ENCODE measurements around the gene SPON2. TPM values are rescaled to one million over a fixed set of nuclear protein-coding genes. Genes with fewer than 3 reads are reported as not detected.

The SPON2 gene
- polyA plus RNA-seq, 1 donor (not counting 4 experiments of a cell fraction or from before 2014, with no cell fraction given), result 3.3 TPM

- Histone ChIP-seq H4K20me1 (ENCODE audit: control insufficient read depth, extremely low read depth, insufficient read depth, low read length) (no peaks in the 10 kb centered on the region), H3K27me3 (ENCODE audit: control insufficient read depth, extremely low read depth, insufficient read depth, low read length) (peaks cover 7% of the 10 kb centered on the region), H3K79me2 (ENCODE audit: control insufficient read depth, insufficient read depth, low read length) (no peaks in the 10 kb centered on the region), H3K4me1 (ENCODE audit: control insufficient read depth, extremely low read depth, insufficient read depth, low read length) (peaks cover 3% of the 10 kb centered on the region), H3K9ac (ENCODE audit: control insufficient read depth, extremely low read depth, insufficient read depth, low read length) (no peak overlapping the region), H3K9me3 (ENCODE audit: control insufficient read depth, low read depth, low read length) (no peaks in the 10 kb centered on the region), H3K36me3 (ENCODE audit: control insufficient read depth in 2 of 2, extremely low read depth in 1 of 2, insufficient read depth in 2 of 2, low read length in 2 of 2) (no peaks in the 10 kb centered on the region), H3K4me2 (ENCODE audit: control insufficient read depth, extremely low read depth, insufficient read depth, low read depth, low read length) (no peak overlapping the region), H3K27ac (ENCODE audit: control insufficient read depth, insufficient read depth, low read length) (no peak overlapping the region), H3K4me3 (ENCODE audit: control insufficient read depth in 2 of 3, extremely low read depth in 1 of 3, insufficient read depth in 2 of 3, low read depth in 1 of 3, low read length in 3 of 3) (no peak overlapping the region), H2AFZ (ENCODE audit: control insufficient read depth, low read length) (no peak overlapping the region), H3K9me1 (ENCODE audit: control insufficient read depth, extremely low read depth, insufficient read depth, low read length) (no peaks in the 10 kb centered on the region)
- no peak for DNase-seq (ENCODE audit: low read depth, low spot score)
- TF ChIP-seq CTCF (optimal IDR thresholded peaks at IDR 0.05 in 1 of 3, IDR thresholded peaks at IDR 0.05 in 1 of 3, conservative IDR thresholded peaks at IDR 0.05 in 1 of 3; ENCODE audit: extremely low read depth in 1 of 3, insufficient read depth in 2 of 3, low read length in 3 of 3), result no peak
- TF ChIP-seq EZH2 (IDR thresholded peaks at IDR 0.05; ENCODE audit: low read length), result no peak
- no peak for FAIRE-seq
- dilution Hi-C loops (cut with MboI; ENCODE audit: extremely low pct_ligation_motif_present, low sequenced_read_pairs), result no loop called here
Measured at GRCh38 chr4:1204286-1204827, 32.0 kb upstream of the SPON2 start.

GRCh38 chr4:1203026-1203616, 30.7 kb upstream of the SPON2 start:
- H3K9ac ChIP-seq (ENCODE audit: control insufficient read depth, extremely low read depth, insufficient read depth, low read length), result no peak overlapping the region
- H3K4me2 ChIP-seq (ENCODE audit: control insufficient read depth, extremely low read depth, insufficient read depth, low read depth, low read length), result no peak overlapping the region
- no peak overlapping the region for H2AFZ ChIP-seq (ENCODE audit: control insufficient read depth, low read length)
- H3K27me3 ChIP-seq (ENCODE audit: control insufficient read depth, extremely low read depth, insufficient read depth, low read length), result peaks cover 7% of the 10 kb centered on the region
- H3K79me2 ChIP-seq (ENCODE audit: control insufficient read depth, insufficient read depth, low read length), result no peaks in the 10 kb centered on the region
- DNase-seq (ENCODE audit: low read depth, low spot score), result no peak
- H3K4me1 ChIP-seq (ENCODE audit: control insufficient read depth, extremely low read depth, insufficient read depth, low read length), result no peaks in the 10 kb centered on the region
- no peaks in the 10 kb centered on the region for H4K20me1 ChIP-seq (ENCODE audit: control insufficient read depth, extremely low read depth, insufficient read depth, low read length)
- H3K4me3 ChIP-seq (ENCODE audit: control insufficient read depth in 2 of 3, extremely low read depth in 1 of 3, insufficient read depth in 2 of 3, low read depth in 1 of 3, low read length in 3 of 3), result no peak overlapping the region
- dilution Hi-C loops (cut with MboI; ENCODE audit: extremely low pct_ligation_motif_present, low sequenced_read_pairs), result no loop called here
- no peak overlapping the region for H3K27ac ChIP-seq (ENCODE audit: control insufficient read depth, insufficient read depth, low read length)
- no peaks in the 10 kb centered on the region for H3K9me3 ChIP-seq (ENCODE audit: control insufficient read depth, low read depth, low read length)
- TF ChIP-seq CTCF (optimal IDR thresholded peaks at IDR 0.05 in 1 of 3, IDR thresholded peaks at IDR 0.05 in 1 of 3, conservative IDR thresholded peaks at IDR 0.05 in 1 of 3; ENCODE audit: extremely low read depth in 1 of 3, insufficient read depth in 2 of 3, low read length in 3 of 3) (no peak), EZH2 (IDR thresholded peaks at IDR 0.05; ENCODE audit: low read length) (no peak)
- no peak for FAIRE-seq
- H3K36me3 ChIP-seq (ENCODE audit: control insufficient read depth in 2 of 2, extremely low read depth in 1 of 2, insufficient read depth in 2 of 2, low read length in 2 of 2), result no peaks in the 10 kb centered on the region
- H3K9me1 ChIP-seq (ENCODE audit: control insufficient read depth, extremely low read depth, insufficient read depth, low read length), result no peaks in the 10 kb centered on the region

Data from keratinocyte (primary cell).